Heart left ventricle (tissue), 16 donors: ENCODE measurements around the gene GREM1. TPM values are rescaled to one million over a fixed set of nuclear protein-coding genes. Genes with fewer than 3 reads are reported as not detected.

ENCODE experiments used
- ATAC-seq, 4 donors: fragments of 200-7000 bp; cut with Tn5 transposase; one replicate each; pipeline ENCODE4 v1.9.1; 2020 to 2022; ENCODE audit warnings: moderate library complexity in 4 of 4, mild to moderate bottlenecking in 3 of 4, moderate number of reproducible peaks in 1 of 4
- DNase-seq, 5 donors: peaks; one replicate each; pipeline ENCODE4 v3.0.0-alpha.2; 2020
- H3K27ac ChIP-seq, 12 donors: fragments of 200-600 bp; sonication (generic) in 4 of 12; one replicate each; pipeline versions ENCODE4 v1.5.0 to v1.8.0; 2016 to 2022; ENCODE audit warnings: mild to moderate bottlenecking in 2 of 12
- H3K27me3 ChIP-seq, 9 donors: fragments of 200-600 bp; sonication (generic) in 2 of 9; one replicate each; pipeline versions ENCODE4 v1.5.1 to v1.8.0; 2016 to 2022; ENCODE audit warnings: mild to moderate bottlenecking in 3 of 9
- H3K36me3 ChIP-seq, 9 donors: fragments of 200-600 bp; sonication (generic) in 2 of 9; one replicate each; pipeline versions ENCODE4 v1.5.0 to v1.8.0; 2018 to 2022; ENCODE audit warnings: mild to moderate bottlenecking in 2 of 9
- H3K4me1 ChIP-seq, 12 donors: fragments of 200-600 bp; sonication (generic) in 4 of 12; one replicate each; pipeline versions ENCODE4 v1.5.0 to v1.8.0; 2016 to 2022; ENCODE audit warnings: mild to moderate bottlenecking in 3 of 12
- H3K4me3 ChIP-seq, 12 donors: fragments of 200-600 bp; sonication (generic) in 4 of 12; one replicate each; pipeline versions ENCODE4 v1.5.0 to v1.8.0; 2017 to 2022; ENCODE audit warnings: mild to moderate bottlenecking in 9 of 12, moderate library complexity in 4 of 12
- H3K9me3 ChIP-seq, 12 donors: fragments of 200-600 bp; sonication (generic) in 4 of 12; one replicate each; pipeline versions ENCODE4 v1.5.0 to v1.8.0; 2016 to 2022; ENCODE audit warnings: mild to moderate bottlenecking in 1 of 12
- CTCF ChIP-seq, 12 donors: fragments of 200-600 bp; sonication (generic) in 4 of 12; IDR thresholded peaks; one replicate each; pipeline versions ENCODE4 v1.5.0 to v1.8.0; 2018 to 2022; ENCODE audit warnings: antibody characterized with exemption in 12 of 12, mild to moderate bottlenecking in 5 of 12
- POLR2A ChIP-seq, 2 donors: fragments of 450-650 bp; IDR thresholded peaks; one replicate each; pipeline ENCODE4 v1.6.1; 2017; ENCODE audit warnings: antibody characterized with exemption in 2 of 2, mild to moderate bottlenecking in 2 of 2, moderate library complexity in 2 of 2
- WGBS, 4 donors: extraction: QIAGEN DNeasy Blood & Tissue Kit in 2 of 4; methylation state at CpG; one replicate each; pipeline versions ENCODE4 v1.1.5 to v1.1.7; 2013 to 2018; 5-methylcytosine and 5-hydroxymethylcytosine counted together
- intact Hi-C, 10 donors: fragments of 100-400 bp; cut with DNase I; formaldehyde crosslinking; loops; one replicate each; pipeline versions ENCODE4 v1.11.1 to v1.14.2; 2022
- polyA plus RNA-seq, 2 donors: library from polyadenylated mRNA; stranded (reverse); fragments of 200-250 nt; gene quantifications; one replicate each; pipeline ENCODE4 v1.2.3, GENCODE V29; 2013
- total RNA-seq, 9 donors: library from RNA; depleted of rRNA in 2 of 9; stranded (reverse); fragments of >200 nt in 2 of 9; fragmentation: NEBNext Ultra II Directional in 3 of 9; extraction: Animal tissue kit (Norgen Biotek cat#: 25700) in 3 of 9; gene quantifications; one replicate each; pipeline versions ENCODE4 v1.1.0 to v1.2.4, GENCODE V29; 2016 to 2023
- donor health status: ischemic (EF 13 %, LVEDD 7.1; RV severe dilation, severe dysfunction).
- donor health status: healthy with polysubstance abuse.
- donor health status: DM: no; HTN: yes; CAD: no.
- donor health status: DM: no; HTN: no; CAD: no.
- donor health status: ischemic (EF 25% LVEDD 6.9; RV normal size, moderate dysfunction).
- donor health status: ischemic (EF 25% LVEDD 5.7; RV mildly dilated, moderate dysfunction).
- donor health status: healthy.
- donor health status: DM: yes; HTN: yes; CAD: no.
- donor health status: ischemic (EF 35%, LVEDD 5.7; RV mildly dilated, moderate dysfunction).
- donor health status: nonischemic (EF 11% LVEDD 7.7; RV severe dilation, severe dysfunction).
- donor health status: DM: yes; HTN: yes; CAD: no.
- donor health status: PGD.
- donor health status: ischemic (EF 29% LVEDD 5.4; RV normal size, mild dysfunction).
- donor health status: nonischemic (EF 23%, LVEDD 6.1; RV moderate dilation, normal function).

Gene GREM1
- total and polyA plus RNA-seq, 11 donors = 0.04 to 2.3 (median 0.12) TPM; not detected in 6

- WGBS, 4 donors = 54 to 75% (median 74%) methylated on average over 1 of the region's 1 CpG; no CpG with 5 or more reads in 1 of the 4 donors
These were observed 21.8 kb downstream of the GREM1 start for GRCh38 chr15:32739522-32740063.

GRCh38 chr15:32743411-32744140, 25.8 kb downstream of the GREM1 start:
- Histone ChIP-seq H3K36me3 (no peaks in the 10 kb centered on the region), H3K4me3 (no peak overlapping the region), H3K4me1 (no peaks in the 10 kb centered on the region), H3K27ac (no peak overlapping the region), H3K27me3 (no peaks in the 10 kb centered on the region), H3K9me3 (peaks cover 0 to 17% (median 0%) of the 10 kb centered on the region in 12 donors)
- intact Hi-C loops = no loop called here
- ATAC-seq (no peak), DNase-seq (no peak)
- WGBS, 4 donors = 38 to 64% (median 44%) methylated on average over 5 of the region's 5 CpGs
- TF ChIP-seq POLR2A (IDR thresholded peaks at IDR 0.05) (no peak), CTCF (IDR thresholded peaks at IDR 0.05) (no peak)

More at GRCh38 chr15:32739522-32740063, 21.8 kb downstream of the GREM1 start:
- no peaks in the 10 kb centered on the region for H3K4me1 ChIP-seq
- ATAC-seq = no peak
- no peaks in the 10 kb centered on the region for H3K27me3 ChIP-seq
- no peak overlapping the region for H3K27ac ChIP-seq
- H3K4me3 ChIP-seq = no peak overlapping the region
- no peak for DNase-seq
- intact Hi-C loops = loop anchor here in 1 of 10 donors (5.0 kb wide), 1 partner anchor 48 kb away; no protein-coding TSS in a partner anchor
- TF ChIP-seq POLR2A (IDR thresholded peaks at IDR 0.05) (no peak), CTCF (IDR thresholded peaks at IDR 0.05) (no peak)
- H3K9me3 ChIP-seq = peaks cover 0 to 17% (median 0%) of the 10 kb centered on the region in 12 donors
- H3K36me3 ChIP-seq = no peaks in the 10 kb centered on the region

GRCh38 chr15:32746116-32746857, 28.5 kb downstream of the GREM1 start:
- Histone ChIP-seq H3K9me3 (peaks cover 0 to 11% (median 0%) of the 10 kb centered on the region in 12 donors), H3K27me3 (no peaks in the 10 kb centered on the region), H3K4me1 (no peaks in the 10 kb centered on the region), H3K36me3 (no peaks in the 10 kb centered on the region), H3K27ac (no peak overlapping the region), H3K4me3 (no peak overlapping the region)
- WGBS, 4 donors = 80 to 89% (median 87%) methylated on average over 4 of the region's 4 CpGs
- ATAC-seq = no peak
- TF ChIP-seq CTCF (IDR thresholded peaks at IDR 0.05) = no peak
- TF ChIP-seq POLR2A (IDR thresholded peaks at IDR 0.05) = no peak
- DNase-seq = no peak
- intact Hi-C loops = no loop called here

GRCh38 chr15:32747921-32748342, 30.1 kb downstream of the GREM1 start:
- ATAC-seq (no peak), DNase-seq (no peak)
- no peak overlapping the region for H3K27ac ChIP-seq
- no peaks in the 10 kb centered on the region for H3K36me3 ChIP-seq
- 82 to 88% (median 86%) methylated on average over 4 of the region's 4 CpGs for WGBS, 4 donors
- intact Hi-C loops = no loop called here
- no peaks in the 10 kb centered on the region for H3K27me3 ChIP-seq
- no peak overlapping the region for H3K4me3 ChIP-seq
- no peak for TF ChIP-seq POLR2A (IDR thresholded peaks at IDR 0.05)
- TF ChIP-seq CTCF (IDR thresholded peaks at IDR 0.05) = no peak
- no peaks in the 10 kb centered on the region for H3K4me1 ChIP-seq
- H3K9me3 ChIP-seq = no peaks in the 10 kb centered on the region
